Neural progenitor cell (in vitro differentiated cells): ENCODE measurements around the gene CYSLTR2. TPM values are rescaled to one million over a fixed set of nuclear protein-coding genes. Genes with fewer than 3 reads are reported as not detected.

Experiments used
- DNase-seq: peaks from one replicate; pipeline ENCODE4 v3.0.0-alpha.2; 2016; ENCODE audit warnings: low spot score
- H2AFZ ChIP-seq: fragments of 200-600 bp; sonication (generic); replicated peaks from 2 replicates; pipeline ENCODE4 v1.6.1; 2016; ENCODE audit warnings: antibody characterized with exemption
- H3F3A ChIP-seq: fragments of 200-600 bp; sonication (generic); 2 replicates; pipeline ENCODE4 v1.6.1; 2016; ENCODE audit warnings: antibody characterized with exemption, low read depth
- H3K27ac ChIP-seq: fragments of 200-600 bp; sonication (generic); 2 replicates; pipeline ENCODE4 v1.5.1; 2016; ENCODE audit warnings: mild to moderate bottlenecking
- H3K27me3 ChIP-seq: fragments of 200-600 bp; sonication (generic); 2 replicates; pipeline ENCODE4 v1.6.1; 2016; ENCODE audit warnings: mild to moderate bottlenecking, moderate library complexity
- H3K36me3 ChIP-seq: fragments of 200-600 bp; sonication (generic); 2 replicates; pipeline ENCODE4 v1.5.1; 2016
- H3K4me1 ChIP-seq: fragments of 200-600 bp; sonication (generic); 2 replicates; pipeline ENCODE4 v1.6.1; 2016; ENCODE audit warnings: mixed run types
- H3K4me2 ChIP-seq: fragments of 200-600 bp; sonication (generic); 2 replicates; pipeline ENCODE4 v1.6.1; 2016
- H3K4me3 ChIP-seq: fragments of 200-600 bp; sonication (generic); 2 replicates; pipeline ENCODE4 v1.5.1; 2016
- H3K79me2 ChIP-seq: fragments of 200-600 bp; sonication (generic); 2 replicates; pipeline ENCODE4 v1.6.1; 2016; ENCODE audit warnings: low read depth
- H3K9ac ChIP-seq: fragments of 200-600 bp; sonication (generic); 2 replicates; pipeline ENCODE4 v1.6.1; 2016
- H3K9me3 ChIP-seq: fragments of 200-600 bp; sonication (generic); 2 replicates; pipeline ENCODE4 v1.5.1; 2016; ENCODE audit warnings: low read depth
- H4K20me1 ChIP-seq: fragments of 200-600 bp; sonication (generic); 2 replicates; pipeline ENCODE4 v1.6.1; 2016; ENCODE audit warnings: low read depth
- H3K27ac Mint-ChIP-seq: 3 replicates; pipeline ENCODE4 v1.8.0; 2021; ENCODE audit warnings: mixed read lengths
- H3K27me3 Mint-ChIP-seq: 2 replicates; pipeline ENCODE4 v1.8.0; 2022; ENCODE audit warnings: low read depth, mild to moderate bottlenecking, inconsistent platforms, moderate library complexity, mixed read lengths; ENCODE audit not compliant: insufficient read depth
- H3K36me3 Mint-ChIP-seq: 3 replicates; pipeline ENCODE4 v1.8.0; 2021; ENCODE audit warnings: mixed read lengths
- H3K4me1 Mint-ChIP-seq: 3 replicates; pipeline ENCODE4 v1.8.0; 2021; ENCODE audit warnings: mixed read lengths
- H3K4me3 Mint-ChIP-seq: 3 replicates; pipeline ENCODE4 v1.8.0; 2021; ENCODE audit warnings: mild to moderate bottlenecking, moderate library complexity, mixed read lengths
- H3K9me3 Mint-ChIP-seq: 3 replicates; pipeline ENCODE4 v1.8.0; 2020; ENCODE audit warnings: mixed read lengths
- EZH2 ChIP-seq: fragments of 200-600 bp; sonication (generic); IDR thresholded peaks from 2 replicates; pipeline ENCODE4 v1.6.1; 2017; ENCODE audit warnings: antibody characterized with exemption, mild to moderate bottlenecking, moderate library complexity
- EZH2phosphoT487 ChIP-seq: fragments of 200-600 bp; sonication (generic); IDR thresholded peaks from 2 replicates; pipeline ENCODE4 v1.6.1; 2017; ENCODE audit warnings: antibody characterized with exemption
- total RNA-seq: library from RNA; depleted of rRNA; stranded (reverse); fragments of >200 nt; gene quantifications from 2 replicates; pipeline ENCODE4 v1.2.3, GENCODE V29; 2015; ENCODE audit warnings: low replicate concordance
- TF ChIP-seq, protein P1 (sequence below): fragments of 200-600 bp; sonication (generic); IDR thresholded peaks from 2 replicates; pipeline ENCODE4 v1.5.1; 2017; ENCODE audit warnings: antibody characterized with exemption, mild to moderate bottlenecking

CYSLTR2 gene
- total RNA-seq, 1 donor from 2014 or later: not detected

DNA sequence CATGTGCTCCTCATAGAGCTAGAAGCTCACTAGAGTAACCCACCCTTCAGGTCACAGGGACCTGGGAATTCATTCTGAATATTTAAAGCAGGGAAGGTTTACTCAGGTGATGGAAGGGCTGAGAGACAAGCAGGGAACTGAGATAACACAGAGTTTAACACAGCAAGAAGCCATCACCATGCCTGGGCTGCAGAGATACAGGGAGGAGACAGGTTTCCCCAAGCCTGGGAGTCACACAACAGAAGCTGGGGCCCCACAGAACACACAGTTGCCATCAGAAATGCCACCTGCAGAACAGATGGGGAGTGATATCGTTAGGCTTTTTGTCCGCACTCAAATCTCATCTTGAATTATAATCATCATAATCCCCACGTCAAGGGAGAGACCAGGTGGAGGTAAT lies 7.9 kb upstream of the CYSLTR2 start:
- Histone ChIP-seq H3K4me2 (no peak overlapping the region), H3K4me3 (no peak overlapping the region), H3K36me3 (no peaks in the 10 kb centered on the region), H3F3A (no peaks in the 10 kb centered on the region), H3K79me2 (no peaks in the 10 kb centered on the region), H4K20me1 (no peaks in the 10 kb centered on the region), H3K27me3 (no peaks in the 10 kb centered on the region), H2AFZ (no peak overlapping the region), H3K9ac (no peak overlapping the region), H3K27ac (no peak overlapping the region), H3K9me3 (no peaks in the 10 kb centered on the region), H3K4me1 (no peaks in the 10 kb centered on the region)
- TF ChIP-seq, protein P1, sequence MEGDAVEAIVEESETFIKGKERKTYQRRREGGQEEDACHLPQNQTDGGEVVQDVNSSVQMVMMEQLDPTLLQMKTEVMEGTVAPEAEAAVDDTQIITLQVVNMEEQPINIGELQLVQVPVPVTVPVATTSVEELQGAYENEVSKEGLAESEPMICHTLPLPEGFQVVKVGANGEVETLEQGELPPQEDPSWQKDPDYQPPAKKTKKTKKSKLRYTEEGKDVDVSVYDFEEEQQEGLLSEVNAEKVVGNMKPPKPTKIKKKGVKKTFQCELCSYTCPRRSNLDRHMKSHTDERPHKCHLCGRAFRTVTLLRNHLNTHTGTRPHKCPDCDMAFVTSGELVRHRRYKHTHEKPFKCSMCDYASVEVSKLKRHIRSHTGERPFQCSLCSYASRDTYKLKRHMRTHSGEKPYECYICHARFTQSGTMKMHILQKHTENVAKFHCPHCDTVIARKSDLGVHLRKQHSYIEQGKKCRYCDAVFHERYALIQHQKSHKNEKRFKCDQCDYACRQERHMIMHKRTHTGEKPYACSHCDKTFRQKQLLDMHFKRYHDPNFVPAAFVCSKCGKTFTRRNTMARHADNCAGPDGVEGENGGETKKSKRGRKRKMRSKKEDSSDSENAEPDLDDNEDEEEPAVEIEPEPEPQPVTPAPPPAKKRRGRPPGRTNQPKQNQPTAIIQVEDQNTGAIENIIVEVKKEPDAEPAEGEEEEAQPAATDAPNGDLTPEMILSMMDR: no peak
- no peak for TF ChIP-seq EZH2phosphoT487
- TF ChIP-seq EZH2: no peak
- Mint-ChIP-seq H3K4me3 (no peak overlapping the region), H3K27me3 (no peaks in the 10 kb centered on the region), H3K27ac (no peak overlapping the region), H3K36me3 (no peaks in the 10 kb centered on the region), H3K9me3 (no peaks in the 10 kb centered on the region), H3K4me1 (peaks cover 4% of the 10 kb centered on the region)
- DNase-seq: no peak

DNA sequence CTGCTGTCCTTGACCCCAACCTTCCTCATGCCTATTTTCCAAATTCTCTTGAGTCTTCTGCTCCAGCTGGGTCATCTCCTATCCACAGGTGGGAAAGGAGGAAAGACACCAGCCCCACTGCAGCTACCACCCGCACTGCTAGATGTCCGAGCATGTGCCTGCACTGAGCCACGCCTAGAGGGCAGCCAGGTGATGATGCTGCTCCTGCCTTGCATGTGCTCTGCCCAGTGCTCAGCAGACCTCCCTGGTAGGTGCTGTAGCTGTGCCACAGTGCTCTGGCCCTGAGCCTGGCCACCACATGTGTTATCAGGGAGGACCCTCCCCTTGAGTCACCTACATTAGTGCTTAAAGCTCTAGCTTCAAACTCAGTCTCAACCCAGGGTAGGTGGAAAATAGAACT lies 6.9 kb upstream of the CYSLTR2 start:
- no peak overlapping the region for H3K4me3 ChIP-seq
- H3K27me3 Mint-ChIP-seq: no peaks in the 10 kb centered on the region
- H3K9me3 Mint-ChIP-seq: no peaks in the 10 kb centered on the region
- H3K36me3 ChIP-seq: no peaks in the 10 kb centered on the region
- no peaks in the 10 kb centered on the region for H3K9me3 ChIP-seq
- H3K36me3 Mint-ChIP-seq: no peaks in the 10 kb centered on the region
- no peaks in the 10 kb centered on the region for H3K4me1 ChIP-seq
- H3K79me2 ChIP-seq: no peaks in the 10 kb centered on the region
- no peak overlapping the region for H3K4me3 Mint-ChIP-seq
- H4K20me1 ChIP-seq: no peaks in the 10 kb centered on the region
- H3K4me1 Mint-ChIP-seq: peaks cover 4% of the 10 kb centered on the region
- no peak overlapping the region for H3K27ac Mint-ChIP-seq
- H3K4me2 ChIP-seq: no peak overlapping the region
- no peak for DNase-seq
- no peaks in the 10 kb centered on the region for H3K27me3 ChIP-seq
- no peaks in the 10 kb centered on the region for H3F3A ChIP-seq
- no peak overlapping the region for H3K9ac ChIP-seq
- H2AFZ ChIP-seq: no peak overlapping the region
- H3K27ac ChIP-seq: no peak overlapping the region
- TF ChIP-seq EZH2phosphoT487 (no peak), EZH2 (no peak)
- TF ChIP-seq, protein P1: no peak

DNA sequence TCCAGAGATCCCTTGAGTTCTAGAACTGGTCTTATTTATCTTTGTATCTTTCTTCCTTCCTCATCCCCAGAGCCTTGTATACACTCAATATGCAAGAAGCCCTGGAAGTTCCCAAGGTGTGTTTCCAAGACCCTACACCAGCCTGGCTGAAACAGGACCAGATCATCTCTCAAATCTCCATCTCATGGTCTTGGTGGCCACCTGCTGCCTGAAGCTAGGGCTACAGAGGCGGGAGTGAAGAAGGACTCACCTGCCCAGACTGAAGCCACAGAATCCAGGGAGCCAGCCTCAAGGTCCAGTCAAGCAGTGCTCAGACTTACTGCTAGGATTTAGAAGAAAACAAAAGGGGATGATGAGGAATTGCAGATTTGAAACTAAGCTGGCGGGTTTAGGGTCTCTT lies 6.1 kb upstream of the CYSLTR2 start:
- Histone ChIP-seq H3K4me3 (no peak overlapping the region), H3K27me3 (no peaks in the 10 kb centered on the region), H2AFZ (no peak overlapping the region), H3K9ac (no peak overlapping the region), H3K4me2 (no peak overlapping the region), H3K36me3 (no peaks in the 10 kb centered on the region), H4K20me1 (no peaks in the 10 kb centered on the region), H3K27ac (no peak overlapping the region), H3K4me1 (no peaks in the 10 kb centered on the region), H3K9me3 (no peaks in the 10 kb centered on the region), H3F3A (no peaks in the 10 kb centered on the region), H3K79me2 (no peaks in the 10 kb centered on the region)
- TF ChIP-seq, protein P1: peak; percentile 14
- no peak for TF ChIP-seq EZH2phosphoT487
- H3K9me3 Mint-ChIP-seq: no peaks in the 10 kb centered on the region
- H3K4me3 Mint-ChIP-seq: no peak overlapping the region
- no peak overlapping the region for H3K27ac Mint-ChIP-seq
- H3K36me3 Mint-ChIP-seq: no peaks in the 10 kb centered on the region
- no peak for DNase-seq
- peaks cover 4% of the 10 kb centered on the region for H3K4me1 Mint-ChIP-seq
- H3K27me3 Mint-ChIP-seq: no peaks in the 10 kb centered on the region

DNA sequence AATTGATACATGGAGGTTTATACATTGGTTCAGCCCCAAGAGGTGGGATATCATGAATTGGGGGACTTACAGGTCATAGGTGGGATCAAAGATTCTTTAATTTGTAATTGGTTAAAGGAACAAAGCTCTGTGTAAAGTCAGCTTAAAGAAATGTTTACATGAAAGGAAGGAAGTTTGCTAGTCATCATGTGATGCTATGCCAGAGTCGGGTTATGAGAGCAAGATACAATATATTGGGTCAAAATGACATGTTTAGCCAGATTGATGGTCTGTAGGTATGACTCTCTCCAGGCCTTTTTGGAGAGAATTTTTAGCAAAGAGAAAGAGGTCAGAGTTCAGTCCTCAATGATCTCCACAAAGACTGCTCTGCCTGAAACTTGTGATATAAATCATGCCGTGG lies 5.3 kb upstream of the CYSLTR2 start:
- no peaks in the 10 kb centered on the region for H3K27me3 ChIP-seq
- Mint-ChIP-seq H3K27me3 (no peaks in the 10 kb centered on the region), H3K4me1 (peaks cover 11% of the 10 kb centered on the region), H3K27ac (no peak overlapping the region), H3K36me3 (no peaks in the 10 kb centered on the region), H3K9me3 (no peaks in the 10 kb centered on the region), H3K4me3 (no peak overlapping the region)
- no peaks in the 10 kb centered on the region for H3K9me3 ChIP-seq
- DNase-seq: no peak
- H3K4me3 ChIP-seq: no peak overlapping the region
- H3K4me2 ChIP-seq: no peak overlapping the region
- no peaks in the 10 kb centered on the region for H3K79me2 ChIP-seq
- no peaks in the 10 kb centered on the region for H3F3A ChIP-seq
- H2AFZ ChIP-seq: no peak overlapping the region
- TF ChIP-seq EZH2phosphoT487: no peak
- no peak for TF ChIP-seq EZH2
- TF ChIP-seq, protein P1: no peak
- no peak overlapping the region for H3K9ac ChIP-seq
- no peaks in the 10 kb centered on the region for H3K4me1 ChIP-seq
- no peaks in the 10 kb centered on the region for H4K20me1 ChIP-seq
- H3K27ac ChIP-seq: no peak overlapping the region
- no peaks in the 10 kb centered on the region for H3K36me3 ChIP-seq
